ENCODE results near the gene RSU1. TPM values are rescaled to one million over a fixed set of nuclear protein-coding genes. Genes with fewer than 3 reads are reported as not detected.

Gene RSU1
- total and polyA plus RNA-seq, 2 of the 13 experiments (the other 11 are each of a cell fraction or from before 2014, with no cell fraction given) = 32.3 to 35.1 TPM

GRCh38 chr10:16822027-16822426, 4.8 kb upstream of the RSU1 start:
- Histone ChIP-seq H3K27me3 (ENCODE audit: control insufficient read depth in 1 of 2, insufficient read depth in 2 of 2, low read length in 2 of 2) (peaks cover 0 to 7% of the 10 kb centered on the region in 2 experiments; a peak in 1 of 5 replicates), H2AFZ (ENCODE audit: low read length) (no peak overlapping the region), H3K4me2 (ENCODE audit: low read depth, low read length) (no peak overlapping the region), H3K36me3 (replicated peaks in 1 of 2; ENCODE audit: control insufficient read depth in 1 of 2, insufficient read depth in 2 of 2, low read length in 2 of 2) (no peaks in the 10 kb centered on the region), H3K4me1 (ENCODE audit: insufficient read depth, low read length) (peaks cover 9% of the 10 kb centered on the region), H3K4me3 (replicated peaks in 1 of 3; ENCODE audit: insufficient read depth in 1 of 3, low read depth in 2 of 3, low read length in 3 of 3) (no peak overlapping the region), H3K27ac (ENCODE audit: extremely low read length, insufficient read depth, low read length) (no peak overlapping the region), H3K9ac (ENCODE audit: insufficient read depth, low read depth, low read length) (no peak overlapping the region), H3K79me2 (ENCODE audit: insufficient read depth, low read length) (no peaks in the 10 kb centered on the region), H3K9me3 (ENCODE audit: low read length) (peaks cover 15% of the 10 kb centered on the region), H4K20me1 (ENCODE audit: insufficient read depth, low read length) (no peaks in the 10 kb centered on the region)
- FAIRE-seq = no peak
- no TSS peak for BruUV-seq (replicated peaks)
- POLR2A ChIA-PET = no interaction called here
- CTCF ChIA-PET (ENCODE audit: low intra/inter-chr PET ratio, low total read pairs) = no interaction called here
- ATAC-seq = no peak
- DNase-seq (ENCODE audit: low spot score) = no peak
- WGBS (ENCODE audit: low lambda C conversion rate) = 37% methylated on average over 2 of the region's 2 CpGs
- intact Hi-C loops (cut with micrococcal nuclease; ENCODE audit: unreplicated experiment) (no loop called here), in situ Hi-C loops (cut with HindIII; ENCODE audit: extremely low pct_ligation_motif_present, low pct_unique_long_range_greater_than_20kb) (no loop called here)
- TF ChIP-seq ZNF143 (CRISPR knock-in tag; IDR thresholded peaks at IDR 0.05) (no peak), FOXA1 (IDR thresholded peaks at IDR 0.05) (no peak), FOXA1 (CRISPR knock-in tag; IDR thresholded peaks at IDR 0.05) (no peak), RFXANK (CRISPR knock-in tag; IDR thresholded peaks at IDR 0.05) (no peak), TOE1 (CRISPR knock-in tag; IDR thresholded peaks at IDR 0.05) (no peak), PLSCR1 (CRISPR knock-in tag; IDR thresholded peaks at IDR 0.05; ENCODE audit: borderline replicate concordance) (no peak), ZNF543 (CRISPR knock-in tag; IDR thresholded peaks at IDR 0.05) (no peak), IRF1 (CRISPR knock-in tag; IDR thresholded peaks at IDR 0.05; ENCODE audit: low read depth) (no peak), AKAP8 (CRISPR knock-in tag; IDR thresholded peaks at IDR 0.05) (no peak)

GRCh38 chr10:16820421-16820820, 3.2 kb upstream of the RSU1 start:
- intact Hi-C loops (cut with micrococcal nuclease; ENCODE audit: unreplicated experiment) = no loop called here
- H3K79me2 ChIP-seq (ENCODE audit: insufficient read depth, low read length) = peaks cover 7% of the 10 kb centered on the region
- FAIRE-seq (no peak), ATAC-seq (no peak), DNase-seq (ENCODE audit: low spot score) (no peak)
- H3K4me1 ChIP-seq (ENCODE audit: insufficient read depth, low read length) = peaks cover 21% of the 10 kb centered on the region
- whole genome bisulfite sequencing (ENCODE audit: low lambda C conversion rate) = 52% methylated on average over 5 of the region's 5 CpGs
- no peak overlapping the region for H3K27ac ChIP-seq (ENCODE audit: extremely low read length, insufficient read depth, low read length)
- H4K20me1 ChIP-seq (ENCODE audit: insufficient read depth, low read length) = no peaks in the 10 kb centered on the region
- no peak overlapping the region for H3K9ac ChIP-seq (ENCODE audit: insufficient read depth, low read depth, low read length)
- peaks cover 15% of the 10 kb centered on the region for H3K9me3 ChIP-seq (ENCODE audit: low read length)
- H2AFZ ChIP-seq (ENCODE audit: low read length) = no peak overlapping the region
- peaks cover 0 to 7% of the 10 kb centered on the region in 2 experiments; a peak in 1 of 5 replicates for H3K27me3 ChIP-seq (ENCODE audit: control insufficient read depth in 1 of 2, insufficient read depth in 2 of 2, low read length in 2 of 2)
- ChIA-PET CTCF (ENCODE audit: low intra/inter-chr PET ratio, low total read pairs) (no interaction called here), POLR2A (no interaction called here)
- H3K4me3 ChIP-seq (replicated peaks in 1 of 3; ENCODE audit: insufficient read depth in 1 of 3, low read depth in 2 of 3, low read length in 3 of 3) = no peak overlapping the region
- in situ Hi-C loops (cut with HindIII; ENCODE audit: extremely low pct_ligation_motif_present, low pct_unique_long_range_greater_than_20kb) = no loop called here
- H3K4me2 ChIP-seq (ENCODE audit: low read depth, low read length) = no peak overlapping the region
- BruUV-seq (replicated peaks) = no TSS peak
- H3K36me3 ChIP-seq (replicated peaks in 1 of 2; ENCODE audit: control insufficient read depth in 1 of 2, insufficient read depth in 2 of 2, low read length in 2 of 2) = no peaks in the 10 kb centered on the region
- TF ChIP-seq MAFF (IDR thresholded peaks at IDR 0.05; ENCODE audit: low read depth, low read length) (no peak), RFX1 (IDR thresholded peaks at IDR 0.05) (no peak), DPF2 (CRISPR knock-in tag; IDR thresholded peaks at IDR 0.05; ENCODE audit: borderline replicate concordance, low read depth) (no peak), ZNF563 (CRISPR knock-in tag; IDR thresholded peaks at IDR 0.05) (no peak), MTF2 (CRISPR knock-in tag; IDR thresholded peaks at IDR 0.05; ENCODE audit: borderline replicate concordance) (no peak), STAG1 (CRISPR knock-in tag; IDR thresholded peaks at IDR 0.05) (no peak), SIN3A (IDR thresholded peaks at IDR 0.05; ENCODE audit: borderline replicate concordance, low read depth, low read length) (no peak)
- TF ChIP-seq, protein P1, sequence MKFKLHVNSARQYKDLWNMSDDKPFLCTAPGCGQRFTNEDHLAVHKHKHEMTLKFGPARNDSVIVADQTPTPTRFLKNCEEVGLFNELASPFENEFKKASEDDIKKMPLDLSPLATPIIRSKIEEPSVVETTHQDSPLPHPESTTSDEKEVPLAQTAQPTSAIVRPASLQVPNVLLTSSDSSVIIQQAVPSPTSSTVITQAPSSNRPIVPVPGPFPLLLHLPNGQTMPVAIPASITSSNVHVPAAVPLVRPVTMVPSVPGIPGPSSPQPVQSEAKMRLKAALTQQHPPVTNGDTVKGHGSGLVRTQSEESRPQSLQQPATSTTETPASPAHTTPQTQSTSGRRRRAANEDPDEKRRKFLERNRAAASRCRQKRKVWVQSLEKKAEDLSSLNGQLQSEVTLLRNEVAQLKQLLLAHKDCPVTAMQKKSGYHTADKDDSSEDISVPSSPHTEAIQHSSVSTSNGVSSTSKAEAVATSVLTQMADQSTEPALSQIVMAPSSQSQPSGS (CRISPR knock-in tag; IDR thresholded peaks at IDR 0.05) = no peak
- TF ChIP-seq, protein P2, sequence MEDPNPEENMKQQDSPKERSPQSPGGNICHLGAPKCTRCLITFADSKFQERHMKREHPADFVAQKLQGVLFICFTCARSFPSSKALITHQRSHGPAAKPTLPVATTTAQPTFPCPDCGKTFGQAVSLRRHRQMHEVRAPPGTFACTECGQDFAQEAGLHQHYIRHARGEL (CRISPR knock-in tag; IDR thresholded peaks at IDR 0.05) = no peak
- TF ChIP-seq, protein P3, sequence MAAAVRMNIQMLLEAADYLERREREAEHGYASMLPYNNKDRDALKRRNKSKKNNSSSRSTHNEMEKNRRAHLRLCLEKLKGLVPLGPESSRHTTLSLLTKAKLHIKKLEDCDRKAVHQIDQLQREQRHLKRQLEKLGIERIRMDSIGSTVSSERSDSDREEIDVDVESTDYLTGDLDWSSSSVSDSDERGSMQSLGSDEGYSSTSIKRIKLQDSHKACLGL (CRISPR knock-in tag; IDR thresholded peaks at IDR 0.05) = no peak

Data from HepG2 (cell line).